K562 (cell line): ENCODE results near the gene INPP5E. TPM values are rescaled to one million over a fixed set of nuclear protein-coding genes. Genes with fewer than 3 reads are reported as not detected.

ENCODE experiments used
- ATAC-seq: fragments of 200-7000 bp; cut with Tn5 transposase; 3 replicates; pipeline ENCODE4 v1.9.1; 2020; ENCODE audit warnings: moderate library complexity
- BruUV-seq: library from RNA; stranded (reverse); fragments of 400-500 nt; replicated peaks from 2 replicates; lab custom pipeline; 2021; lab: Mats Ljungman, UMichigan
- CTCF ChIA-PET: fragments of 300-600 bp; formaldehyde crosslinking; extraction: SDS; loops from one replicate; lab custom pipeline; 2021; ENCODE audit warnings: low intra/inter-chr PET ratio; lab: Yijun Ruan, JAX
- POLR2A ChIA-PET: fragments of 300-600, 350-650 bp; sonication (Branson Sonifier 250); formaldehyde crosslinking; extraction: SDS; loops from one replicate; lab custom pipeline; 2021; ENCODE audit warnings: antibody characterized with exemption, inconsistent platforms; lab: Yijun Ruan, JAX
- DNase-seq, 4 experiments: peaks; one replicate each; pipeline versions ENCODE4 v3.0.0 to v3.0.0-alpha.2; 2011 to 2018; ENCODE audit warnings: low spot score in 3 of 4, mixed read lengths in 3 of 4; ENCODE audit errors: extremely low read depth in 1 of 4
- FAIRE-seq: peaks from 2 replicates; lab custom pipeline; 2011; peaks lifted over from hg19 to GRCh38; lab: Jason Lieb, UNC
- H2AFZ ChIP-seq: 2 replicates; pipeline ENCODE4 v1.6.0; 2011; ENCODE audit warnings: low read depth, low read length, control low read depth, inconsistent platforms
- H3K27ac ChIP-seq: fragments of 200-600 bp; 3 replicates; pipeline ENCODE4 v1.8.0; 2011; ENCODE audit warnings: low read depth, mild to moderate bottlenecking, control low read depth, inconsistent platforms, low read length, moderate library complexity, mixed read lengths; ENCODE audit errors: extremely low read depth
- H3K27me3 ChIP-seq, 2 experiments: fragments of 300-600 bp in 1 of 2; 2 replicates in 1 of 2; 3 replicates in 1 of 2; pipeline versions ENCODE4 v1.6.0 to v1.8.0; 2011; ENCODE audit warnings: inconsistent platforms in 2 of 2, low read length in 2 of 2, mild to moderate bottlenecking in 1 of 2, mixed read lengths in 1 of 2, moderate library complexity in 1 of 2; ENCODE audit not compliant: control insufficient read depth in 2 of 2, insufficient read depth in 2 of 2
- H3K36me3 ChIP-seq: fragments of 300-600 bp; 3 replicates; pipeline ENCODE4 v1.8.0; 2011; ENCODE audit warnings: mild to moderate bottlenecking, low read length, inconsistent platforms; ENCODE audit not compliant: control insufficient read depth, insufficient read depth
- H3K4me1 ChIP-seq, 2 experiments: fragments of 200-600 bp in 1 of 2; replicated peaks in 1 of 2; 2 replicates in 1 of 2; 3 replicates in 1 of 2; pipeline versions ENCODE4 v1.5.1 to v1.8.0; 2011; ENCODE audit warnings: inconsistent platforms in 2 of 2, low read length in 2 of 2, mild to moderate bottlenecking in 1 of 2, mixed read lengths in 1 of 2, moderate library complexity in 1 of 2; ENCODE audit not compliant: control insufficient read depth in 2 of 2, insufficient read depth in 2 of 2
- H3K4me2 ChIP-seq: 2 replicates; pipeline ENCODE4 v1.6.1; 2011; ENCODE audit warnings: low read length, control low read depth, inconsistent platforms, mixed read lengths; ENCODE audit not compliant: insufficient read depth
- H3K4me3 ChIP-seq: fragments of 200-600 bp; sonication (generic), shearing (Covaris generic); 2 replicates; pipeline ENCODE4 v1.5.1; 2016; ENCODE audit warnings: control low read depth, inconsistent platforms
- H3K79me2 ChIP-seq: fragments of 200-600 bp; 3 replicates; pipeline ENCODE4 v1.8.0; 2011; ENCODE audit warnings: low read length, inconsistent platforms; ENCODE audit not compliant: control insufficient read depth, insufficient read depth
- H3K9ac ChIP-seq, 2 experiments: 2 replicates each; pipeline versions ENCODE4 v1.6.0 to v1.6.1; 2011; ENCODE audit warnings: low read depth in 2 of 2, low read length in 2 of 2, control low read depth in 1 of 2, inconsistent platforms in 1 of 2, mild to moderate bottlenecking in 1 of 2, mixed read lengths in 1 of 2; ENCODE audit not compliant: insufficient read depth in 1 of 2
- H3K9me1 ChIP-seq: one replicate; pipeline ENCODE4 v1.6.0; 2011; ENCODE audit warnings: inconsistent platforms, mild to moderate bottlenecking, low read length, moderate library complexity; ENCODE audit not compliant: control insufficient read depth, insufficient read depth
- H3K9me3 ChIP-seq: replicated peaks from 2 replicates; pipeline ENCODE4 v1.5.1; 2011; ENCODE audit warnings: low read depth, low read length, inconsistent platforms; ENCODE audit not compliant: control insufficient read depth, insufficient read depth
- H4K20me1 ChIP-seq: replicated peaks from 2 replicates; pipeline ENCODE4 v1.6.1; 2011; ENCODE audit warnings: low read length, inconsistent platforms, mixed read lengths; ENCODE audit not compliant: control insufficient read depth, insufficient read depth
- BCLAF1 ChIP-seq, 2 experiments: fragments of 450-650 bp in 1 of 2; IDR thresholded peaks; 2 replicates each; pipeline ENCODE4 v1.6.1; 2011 to 2017; ENCODE audit warnings: low read depth in 2 of 2, antibody characterized with exemption in 1 of 2, borderline replicate concordance in 1 of 2, low read length in 1 of 2, mild to moderate bottlenecking in 1 of 2, mixed read lengths in 1 of 2; ENCODE audit not compliant: control insufficient read depth in 1 of 2
- ELF4 ChIP-seq: fragments of 450-650 bp; formaldehyde crosslinking; IDR thresholded peaks from 2 replicates; pipeline ENCODE4 v1.4.0; 2022; ENCODE audit warnings: missing genetic modification characterization
- FOXA1 ChIP-seq: fragments of 450-650 bp; IDR thresholded peaks from 2 replicates; pipeline ENCODE4 v1.6.1; 2016; ENCODE audit warnings: mild to moderate bottlenecking, borderline replicate concordance
- HBP1 ChIP-seq: fragments of 450-650 bp; formaldehyde crosslinking; IDR thresholded peaks from 2 replicates; pipeline ENCODE4 v1.4.0; 2022; ENCODE audit warnings: missing genetic modification characterization
- HNRNPL ChIP-seq: fragments of 200-400 bp; formaldehyde crosslinking; IDR thresholded peaks from 2 replicates; pipeline ENCODE4 v1.6.1; 2017; ENCODE audit warnings: low read depth, mild to moderate bottlenecking, low read length
- NCOA2 ChIP-seq, 2 experiments: fragments of 450-650 bp; IDR thresholded peaks; 2 replicates each; pipeline ENCODE4 v1.6.1; 2018; ENCODE audit warnings: mild to moderate bottlenecking in 2 of 2, moderate library complexity in 1 of 2; ENCODE audit not compliant: partially characterized antibody in 2 of 2
- ZNF696 ChIP-seq: fragments of 250-450 bp; sonication (Bioruptor Pico); conservative IDR thresholded peaks from 2 replicates; pipeline ENCODE4 v1.4.0; 2020; ENCODE audit warnings: mild to moderate bottlenecking, moderate library complexity
- ZSCAN32 ChIP-seq: fragments of 450-650 bp; formaldehyde crosslinking; IDR thresholded peaks from 2 replicates; pipeline ENCODE4 v1.4.0; 2020; ENCODE audit warnings: mild to moderate bottlenecking, moderate library complexity
- WGBS: fragments of 100-300 bp; shearing (Covaris generic); methylation state at CpG from one replicate; pipeline ENCODE4 v1.1.6; 2016; ENCODE audit warnings: low coverage, mixed read lengths; ENCODE audit not compliant: insufficient coverage; ENCODE audit errors: missing lambda C conversion rate; 5-methylcytosine and 5-hydroxymethylcytosine counted together
- in situ Hi-C: fragments of 300-500 bp; cut with MboI; formaldehyde crosslinking; loops from 4 replicates; pipeline ENCODE4 v1.15.0; 2018; ENCODE audit warnings: inconsistent platforms, mixed read lengths
- intact Hi-C: fragments of 100-400 bp; cut with micrococcal nuclease; formaldehyde crosslinking; loops from 2 replicates; pipeline ENCODE4 v1.14.2; 2022
- polyA plus RNA-seq, 8 experiments: library from polyadenylated mRNA; depleted of rRNA in 4 of 8; stranded (reverse) in 5 of 8; unstranded in 3 of 8; fragments of >200 nt; fragmentation: Nextera tagmentation in 2 of 8; fragmentation: Illumina TruSeq in 1 of 8; extraction: Ambion mirVana in 2 of 8; extraction: Trizol in 1 of 8; gene quantifications; 2 replicates each; pipeline versions ENCODE4 v1.2.1 to v1.2.3, GENCODE V29; 2011 to 2014; ENCODE audit warnings: inconsistent platforms in 1 of 8, missing spikeins in 1 of 8
- total RNA-seq, 7 experiments: library from RNA; depleted of rRNA in 6 of 7; stranded (reverse); fragments of >200 nt in 6 of 7; fragmentation: Illumina TruSeq in 2 of 7; extraction: Trizol in 2 of 7; gene quantifications; 2 replicates each; pipeline versions ENCODE4 v1.2.1 to v1.2.3, GENCODE V29; 2011 to 2021; ENCODE audit warnings: low replicate concordance in 1 of 7

INPP5E gene
- total and polyA plus RNA-seq, 9 of the 15 experiments (the other 6 are each of a cell fraction or from before 2014, with no cell fraction given) = 0.38 to 17.4 (median 4.9) TPM

- Histone ChIP-seq H3K36me3 (peaks cover 56% of the 10 kb centered on the region; the same call in 2 of the 3 replicates), H3K27me3 (no peaks in the 10 kb centered on the region), H3K27ac (no peak overlapping the region), H3K9me3 (no peaks in the 10 kb centered on the region), H3K9ac (no peak overlapping the region), H3K4me2 (no peak overlapping the region), H2AFZ (no peak overlapping the region), H3K9me1 (peaks cover 9% of the 10 kb centered on the region), H3K79me2 (peaks cover 21% of the 10 kb centered on the region), H3K4me3 (no peak overlapping the region), H4K20me1 (peaks cover 3% of the 10 kb centered on the region; the same call in 1 of the 2 replicates), H3K4me1 (peaks cover 2 to 40% of the 10 kb centered on the region in 2 experiments; a peak in 3 of 5 replicates)
- ChIA-PET POLR2A (no interaction called here), CTCF (no interaction called here)
- TF ChIP-seq HBP1 (CRISPR knock-in tag) = no peak
- TF ChIP-seq HNRNPL = no peak
- no peak for TF ChIP-seq ZNF696 (CRISPR knock-in tag)
- no peak for TF ChIP-seq BCLAF1 (IDR thresholded peaks at IDR 0.05; ENCODE audit: borderline replicate concordance in 1 of 2, control insufficient read depth in 1 of 2, low read depth in 2 of 2, low read length in 1 of 2)
- no peak for TF ChIP-seq ZSCAN32
- no peak for TF ChIP-seq ELF4 (CRISPR knock-in tag)
- no peak for TF ChIP-seq NCOA2 (IDR thresholded peaks at IDR 0.05; ENCODE audit: partially characterized antibody in 2 of 2)
- no peak for TF ChIP-seq FOXA1
- DNase-seq = no peak
- no peak for ATAC-seq
- WGBS = 93% methylated on average over 24 of the region's 36 CpGs
- no TSS peak for BruUV-seq
- in situ Hi-C loops (no loop called here), intact Hi-C loops (no loop called here)
- FAIRE-seq = no peak
Observed at GRCh38 chr9:136431782-136432350, 7.8 kb downstream of the INPP5E start.
